Gastrocnemius medialis (tissue), 4 donors: Measurements from ENCODE around the gene GPR157.

ENCODE experiments used
- CTCF ChIP-seq, 5 experiments: fragments of 450-650 bp in 3 of 5; fragments of 200-600 bp in 2 of 5; sonication (generic) in 2 of 5; IDR thresholded peaks in 4 of 5; conservative IDR thresholded peaks in 1 of 5; 1 replicate in 4 of 5; 2 replicates in 1 of 5; pipeline ENCODE4 v1.5.1; 2016 to 2019; ENCODE audit warnings: antibody characterized with exemption in 5 of 5, mild to moderate bottlenecking in 3 of 5, moderate library complexity in 3 of 5
- POLR2A ChIP-seq, 2 donors: fragments of 450-650 bp; IDR thresholded peaks; one replicate each; pipeline ENCODE4 v1.6.1; 2017; ENCODE audit warnings: antibody characterized with exemption in 2 of 2, mild to moderate bottlenecking in 2 of 2, moderate library complexity in 2 of 2

- TF ChIP-seq CTCF (IDR thresholded peaks at IDR 0.05 in 4 of 5, conservative IDR thresholded peaks at IDR 0.05 in 1 of 5), result no peak
- no peak for TF ChIP-seq POLR2A (IDR thresholded peaks at IDR 0.05)
Observed at GRCh38 chr1:9080705-9081291, 48.1 kb downstream of the GPR157 start.
